ENCODE results near the gene TPT1. TPM values are rescaled to one million over a fixed set of nuclear protein-coding genes. Genes with fewer than 3 reads are reported as not detected.
A peak's percentile ranks its signal among the peaks of the same experiment; 100 is the strongest.

Gene TPT1
- total and polyA plus RNA-seq, 2 experiments from 2014 or later: 1,047 to 6,453 TPM

- no peak for DNase-seq (ENCODE audit: low spot score)
- Histone ChIP-seq H3K4me2 (no peak overlapping the region), H3K9me2 (replicated peaks; ENCODE audit: insufficient read depth) (no peaks in the 10 kb centered on the region), H3K36me3 (replicated peaks; ENCODE audit: insufficient read depth, low read depth) (no peaks in the 10 kb centered on the region), H2AFZ (no peak overlapping the region), H3K9me3 (ENCODE audit: low read depth) (no peaks in the 10 kb centered on the region), H3K79me2 (peaks cover 17% of the 10 kb centered on the region), H3K27me3 (no peaks in the 10 kb centered on the region), H3K4me1 (ENCODE audit: insufficient read depth) (peaks cover 3% of the 10 kb centered on the region), H3K4me3 (no peak overlapping the region), H4K20me1 (ENCODE audit: insufficient read depth, poor library complexity, severe bottlenecking) (peaks cover 19% of the 10 kb centered on the region), H3K27ac (peak overlapping the region; percentile 33)
- WGBS (ENCODE audit: low lambda C conversion rate, missing lambda C conversion rate): 60% methylated on average over 3 of the region's 3 CpGs
- TF ChIP-seq EZH2 (IDR thresholded peaks at IDR 0.05; ENCODE audit: borderline replicate concordance): no peak
- no peak for TF ChIP-seq CTCF (IDR thresholded peaks at IDR 0.05; ENCODE audit: poor library complexity)
- no peak for TF ChIP-seq EZH2phosphoT487 (IDR thresholded peaks at IDR 0.05; ENCODE audit: low read depth, severe bottlenecking, unreplicated experiment)
Observed at GRCh38 chr13:45331692-45332035, 9.3 kb downstream of the TPT1 start.

GRCh38 chr13:45331123-45331619, 9.8 kb downstream of the TPT1 start:
- 79% methylated on average over 1 of the region's 1 CpG for WGBS (ENCODE audit: low lambda C conversion rate, missing lambda C conversion rate)
- no peak overlapping the region for H3K4me2 ChIP-seq
- peaks cover 14% of the 10 kb centered on the region for H4K20me1 ChIP-seq (ENCODE audit: insufficient read depth, poor library complexity, severe bottlenecking)
- TF ChIP-seq EZH2phosphoT487 (IDR thresholded peaks at IDR 0.05; ENCODE audit: low read depth, severe bottlenecking, unreplicated experiment) (no peak), CTCF (IDR thresholded peaks at IDR 0.05; ENCODE audit: poor library complexity) (no peak), EZH2 (IDR thresholded peaks at IDR 0.05; ENCODE audit: borderline replicate concordance) (no peak)
- no peak for DNase-seq (ENCODE audit: low spot score)
- H3K9me2 ChIP-seq (replicated peaks; ENCODE audit: insufficient read depth): no peaks in the 10 kb centered on the region
- peaks cover 3% of the 10 kb centered on the region for H3K4me1 ChIP-seq (ENCODE audit: insufficient read depth)
- no peaks in the 10 kb centered on the region for H3K9me3 ChIP-seq (ENCODE audit: low read depth)
- no peaks in the 10 kb centered on the region for H3K36me3 ChIP-seq (replicated peaks; ENCODE audit: insufficient read depth, low read depth)
- H3K4me3 ChIP-seq: no peak overlapping the region
- H3K27ac ChIP-seq: no peak overlapping the region
- H2AFZ ChIP-seq: no peak overlapping the region
- H3K79me2 ChIP-seq: peaks cover 12% of the 10 kb centered on the region
- H3K27me3 ChIP-seq: no peaks in the 10 kb centered on the region

GRCh38 chr13:45328661-45329111, 12.3 kb downstream of the TPT1 start:
- no peaks in the 10 kb centered on the region for H3K36me3 ChIP-seq (replicated peaks; ENCODE audit: insufficient read depth, low read depth)
- no peaks in the 10 kb centered on the region for H3K79me2 ChIP-seq
- no peaks in the 10 kb centered on the region for H3K27me3 ChIP-seq
- H3K4me2 ChIP-seq: no peak overlapping the region
- WGBS (ENCODE audit: low lambda C conversion rate, missing lambda C conversion rate): 59% methylated on average over 3 of the region's 3 CpGs
- no peak overlapping the region for H3K4me3 ChIP-seq
- no peaks in the 10 kb centered on the region for H3K4me1 ChIP-seq (ENCODE audit: insufficient read depth)
- H3K9me3 ChIP-seq (ENCODE audit: low read depth): no peaks in the 10 kb centered on the region
- H3K9me2 ChIP-seq (replicated peaks; ENCODE audit: insufficient read depth): no peaks in the 10 kb centered on the region
- no peak overlapping the region for H3K27ac ChIP-seq
- no peak for DNase-seq (ENCODE audit: low spot score)
- no peaks in the 10 kb centered on the region for H4K20me1 ChIP-seq (ENCODE audit: insufficient read depth, poor library complexity, severe bottlenecking)
- no peak overlapping the region for H2AFZ ChIP-seq
- TF ChIP-seq EZH2 (IDR thresholded peaks at IDR 0.05; ENCODE audit: borderline replicate concordance) (no peak), EZH2phosphoT487 (IDR thresholded peaks at IDR 0.05; ENCODE audit: low read depth, severe bottlenecking, unreplicated experiment) (no peak), CTCF (IDR thresholded peaks at IDR 0.05; ENCODE audit: poor library complexity) (no peak)
